ENCODE measurements around the gene HORMAD1.
"Not testable (repeated sequence)": the region's sequence is repeated elsewhere in the genome, so short reads cannot be mapped to it uniquely, and the experiment has no call there.

- not testable (repeated sequence) for TF ChIP-seq EGR1 (IDR thresholded peaks at IDR 0.05; ENCODE audit: low read depth in 2 of 2); TAF1 (conservative IDR thresholded peaks at IDR 0.05); ZBTB33 (IDR thresholded peaks at IDR 0.05); HNF4G (IDR thresholded peaks at IDR 0.05); CTCF (IDR thresholded peaks at IDR 0.05; ENCODE audit: low read depth, low read length, missing input control); YY1 (IDR thresholded peaks at IDR 0.05); SP1 (IDR thresholded peaks at IDR 0.05); JUND (IDR thresholded peaks at IDR 0.05); ATF3 (IDR thresholded peaks at IDR 0.05); MAX (IDR thresholded peaks at IDR 0.05); REST (IDR thresholded peaks at IDR 0.05); GABPA (IDR thresholded peaks at IDR 0.05 in 1 of 2, conservative IDR thresholded peaks at IDR 0.05 in 1 of 2); RAD21 (IDR thresholded peaks at IDR 0.05); RXRA (IDR thresholded peaks at IDR 0.05)
These were observed 11.7 kb downstream of the HORMAD1 start for GRCh38 chr1:150709031-150709430.

All from liver (tissue), 3 donors.